Stimulated activated CD4-positive, alpha-beta T cell treated with anti-CD3 and anti-CD28 coated beads, TNF-alpha, amount 100 ng/mL, for 4 hours (primary cell): Measurements from ENCODE around the gene SNTG2.

Experiments used
- DNase-seq, 3 experiments: peaks; one replicate each; pipeline ENCODE4 v3.0.0-alpha.2; 2020; ENCODE audit warnings: low read depth in 3 of 3

SNTG2 gene

GRCh38 chr2:1278861-1279260 lies 328.2 kb downstream of the SNTG2 start:
- no peak for DNase-seq

- no peak for DNase-seq
These were observed 331.9 kb downstream of the SNTG2 start for GRCh38 chr2:1282552-1282951.

- DNase-seq: no peak
These were observed 332.6 kb downstream of the SNTG2 start for GRCh38 chr2:1283020-1283801.

- DNase-seq: no peak
These were observed 333.2 kb downstream of the SNTG2 start for GRCh38 chr2:1283871-1284270.

- no peak for DNase-seq
These were observed 336.3 kb downstream of the SNTG2 start for GRCh38 chr2:1286929-1287328.

- DNase-seq: no peak
These were observed 336.8 kb downstream of the SNTG2 start for GRCh38 chr2:1287427-1287826.

GRCh38 chr2:1294900-1295299 lies 344.3 kb downstream of the SNTG2 start:
- no peak for DNase-seq

GRCh38 chr2:1295740-1296139 lies 345.1 kb downstream of the SNTG2 start:
- DNase-seq: no peak

- DNase-seq: no peak
These were observed 346.9 kb downstream of the SNTG2 start for GRCh38 chr2:1297372-1298159.

GRCh38 chr2:1299043-1299442 lies 348.4 kb downstream of the SNTG2 start:
- DNase-seq: no peak

GRCh38 chr2:1300284-1300683 lies 349.6 kb downstream of the SNTG2 start:
- no peak for DNase-seq

GRCh38 chr2:1301056-1301455 lies 350.4 kb downstream of the SNTG2 start:
- DNase-seq: no peak

GRCh38 chr2:1305342-1306013 lies 354.8 kb downstream of the SNTG2 start:
- DNase-seq: no peak

- DNase-seq: no peak
These were observed 355.5 kb downstream of the SNTG2 start for GRCh38 chr2:1306014-1306686.

GRCh38 chr2:1306687-1307516 lies 356.3 kb downstream of the SNTG2 start:
- DNase-seq: no peak

- DNase-seq: no peak
These were observed 357.0 kb downstream of the SNTG2 start for GRCh38 chr2:1307670-1308069.

GRCh38 chr2:1308678-1309077 lies 358.0 kb downstream of the SNTG2 start:
- DNase-seq: no peak

- DNase-seq: no peak
These were observed 358.9 kb downstream of the SNTG2 start for GRCh38 chr2:1309507-1309906.

- DNase-seq: no peak
These were observed 359.6 kb downstream of the SNTG2 start for GRCh38 chr2:1310202-1310601.

- DNase-seq: no peak
These were observed 360.2 kb downstream of the SNTG2 start for GRCh38 chr2:1310866-1311265.

GRCh38 chr2:1313240-1313924 lies 362.7 kb downstream of the SNTG2 start:
- no peak for DNase-seq
